Measurements from ENCODE around the gene ZNF324. TPM values are rescaled to one million over a fixed set of nuclear protein-coding genes. Genes with fewer than 3 reads are reported as not detected.

The ZNF324 gene
- total and polyA plus RNA-seq, 2 of the 13 experiments (the other 11 are each of a cell fraction or from before 2014, with no cell fraction given), result 1.1 to 4.7 TPM

DNA sequence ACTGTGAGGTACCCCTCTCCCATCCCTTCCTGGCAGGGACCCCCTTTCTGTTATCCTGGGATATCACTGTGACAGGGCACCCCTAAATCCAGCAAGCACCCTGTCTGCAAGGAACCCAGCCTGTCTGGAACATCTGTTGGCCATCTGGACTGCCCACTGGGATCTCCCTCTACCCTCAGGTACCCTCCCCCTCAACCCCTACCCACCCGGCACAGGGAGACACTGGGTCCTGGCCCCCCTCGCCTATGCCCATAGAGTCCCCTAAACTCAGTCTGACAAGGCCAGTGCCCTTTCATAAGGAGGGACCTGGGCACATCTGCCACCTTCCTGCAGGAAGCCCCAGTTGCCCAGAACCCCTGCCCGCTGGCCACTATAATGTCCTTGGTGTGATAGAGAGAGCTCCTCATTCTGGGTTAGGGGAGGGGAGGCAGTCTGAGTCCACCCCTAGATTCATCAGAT is 47.7 kb downstream of the ZNF324 start:
- Histone ChIP-seq H3K4me1 (ENCODE audit: insufficient read depth, low read length) (peaks cover 69% of the 10 kb centered on the region), H3K79me2 (ENCODE audit: insufficient read depth, low read length) (peaks cover 25% of the 10 kb centered on the region), H3K36me3 (replicated peaks in 1 of 2; ENCODE audit: control insufficient read depth in 1 of 2, insufficient read depth in 2 of 2, low read length in 2 of 2) (peaks cover 5 to 6% of the 10 kb centered on the region in 2 experiments; a peak in 4 of 5 replicates), H3K27me3 (ENCODE audit: control insufficient read depth in 1 of 2, insufficient read depth in 2 of 2, low read length in 2 of 2) (no peaks in the 10 kb centered on the region; a peak in 1 of 5 replicates), H3K4me2 (ENCODE audit: low read depth, low read length) (peak overlapping the region; percentile 100), H3K4me3 (replicated peaks in 1 of 3; ENCODE audit: insufficient read depth in 1 of 3, low read depth in 2 of 3, low read length in 3 of 3) (peak overlapping the region; percentile 36 to 81 (median 69)), H3K27ac (ENCODE audit: extremely low read length, insufficient read depth, low read length) (peak overlapping the region; percentile 69), H2AFZ (ENCODE audit: low read length) (no peak overlapping the region), H4K20me1 (ENCODE audit: insufficient read depth, low read length) (no peaks in the 10 kb centered on the region), H3K9ac (ENCODE audit: insufficient read depth, low read depth, low read length) (peak overlapping the region; percentile 80), H3K9me3 (ENCODE audit: low read length) (no peaks in the 10 kb centered on the region)
- DNase-seq (ENCODE audit: low spot score) (no peak), FAIRE-seq (no peak), ATAC-seq (no peak)
- in situ Hi-C loops (cut with HindIII; ENCODE audit: extremely low pct_ligation_motif_present, low pct_unique_long_range_greater_than_20kb) (no loop called here), intact Hi-C loops (cut with micrococcal nuclease; ENCODE audit: unreplicated experiment) (loop anchor here (5.0 kb wide), 1 partner anchor 187 kb away; the partner anchor contains the start of gene ZSCAN22)
- POLR2A ChIA-PET, result interaction anchor here (0.8 to 5.8 kb wide), 12 partner anchors 10 to 106 kb away, joined by 3 to 44 read pairs (median 4); partner anchors contain the start of genes CHMP2A, TRIM28, UBE2M and ZNF446
- TF ChIP-seq CSRNP1 (CRISPR knock-in tag; IDR thresholded peaks at IDR 0.05) (0 out of 2 replicates have a peak, but pooled peaks have one; percentile 2), REXO4 (CRISPR knock-in tag; IDR thresholded peaks at IDR 0.05; ENCODE audit: borderline replicate concordance) (no peak)
- CTCF ChIA-PET (ENCODE audit: low intra/inter-chr PET ratio, low total read pairs), result no interaction called here
- 51% methylated on average over 3 of the region's 3 CpGs for WGBS (ENCODE audit: low lambda C conversion rate)
- no TSS peak for BruUV-seq (replicated peaks)

DNA sequence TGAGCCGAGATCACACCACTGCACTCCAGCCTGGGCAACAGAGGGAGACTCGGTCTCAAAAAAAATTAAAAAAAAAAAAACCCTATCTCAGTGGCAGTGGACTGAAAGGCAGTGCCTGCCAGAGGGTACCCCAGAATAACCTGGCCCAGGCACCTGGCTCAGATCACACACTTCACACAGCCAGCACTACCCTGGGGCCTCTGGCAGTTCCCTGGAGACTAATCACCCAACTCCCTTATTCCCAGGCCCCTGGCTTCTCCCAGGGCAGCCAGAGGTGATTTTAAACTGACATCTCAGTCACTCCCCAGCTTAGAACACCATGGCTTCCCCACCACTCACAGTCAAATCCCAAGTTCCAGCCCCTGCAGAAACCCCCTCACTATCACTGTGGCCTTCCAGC is 48.4 kb downstream of the ZNF324 start:
- ChIA-PET CTCF (ENCODE audit: low intra/inter-chr PET ratio, low total read pairs) (no interaction called here), POLR2A (no interaction called here)
- no peaks in the 10 kb centered on the region for H3K9me3 ChIP-seq (ENCODE audit: low read length)
- no peak overlapping the region for H3K4me2 ChIP-seq (ENCODE audit: low read depth, low read length)
- in situ Hi-C loops (cut with HindIII; ENCODE audit: extremely low pct_ligation_motif_present, low pct_unique_long_range_greater_than_20kb), result no loop called here
- H3K27me3 ChIP-seq (ENCODE audit: control insufficient read depth in 1 of 2, insufficient read depth in 2 of 2, low read length in 2 of 2), result no peaks in the 10 kb centered on the region; a peak in 1 of 5 replicates
- no peak for FAIRE-seq
- no peaks in the 10 kb centered on the region for H4K20me1 ChIP-seq (ENCODE audit: insufficient read depth, low read length)
- peaks cover 62% of the 10 kb centered on the region for H3K4me1 ChIP-seq (ENCODE audit: insufficient read depth, low read length)
- no peak for ATAC-seq
- H3K27ac ChIP-seq (ENCODE audit: extremely low read length, insufficient read depth, low read length), result no peak overlapping the region
- peaks cover 5 to 6% of the 10 kb centered on the region in 2 experiments; a peak in 4 of 5 replicates for H3K36me3 ChIP-seq (replicated peaks in 1 of 2; ENCODE audit: control insufficient read depth in 1 of 2, insufficient read depth in 2 of 2, low read length in 2 of 2)
- WGBS (ENCODE audit: low lambda C conversion rate), result 95% methylated on average over 2 of the region's 2 CpGs
- TSS peak; percentile 37 for BruUV-seq (replicated peaks)
- DNase-seq (ENCODE audit: low spot score), result no peak
- no peak overlapping the region for H3K9ac ChIP-seq (ENCODE audit: insufficient read depth, low read depth, low read length)
- H3K4me3 ChIP-seq (replicated peaks in 1 of 3; ENCODE audit: insufficient read depth in 1 of 3, low read depth in 2 of 3, low read length in 3 of 3), result no peak overlapping the region
- intact Hi-C loops (cut with micrococcal nuclease; ENCODE audit: unreplicated experiment), result loop anchor here (5.0 kb wide), 1 partner anchor 188 kb away; the partner anchor contains the start of gene ZSCAN22
- no peak overlapping the region for H2AFZ ChIP-seq (ENCODE audit: low read length)
- peaks cover 25% of the 10 kb centered on the region for H3K79me2 ChIP-seq (ENCODE audit: insufficient read depth, low read length)
- TF ChIP-seq ZNF530 (CRISPR knock-in tag; IDR thresholded peaks at IDR 0.05; ENCODE audit: low read depth), result no peak
- TF ChIP-seq CENPX (CRISPR knock-in tag; IDR thresholded peaks at IDR 0.05), result no peak
- TF ChIP-seq RORA (CRISPR knock-in tag; IDR thresholded peaks at IDR 0.05), result no peak
- no peak for TF ChIP-seq ZBTB21 (CRISPR knock-in tag; IDR thresholded peaks at IDR 0.05)
- no peak for TF ChIP-seq AGO2 (optimal IDR thresholded peaks at IDR 0.05; ENCODE audit: low read depth, low read length)
- TF ChIP-seq AGO1 (IDR thresholded peaks at IDR 0.05; ENCODE audit: low read depth, low read length, poor library complexity, severe bottlenecking), result no peak
- no peak for TF ChIP-seq ZNF20 (CRISPR knock-in tag; IDR thresholded peaks at IDR 0.05)
- no peak for TF ChIP-seq NFRKB (IDR thresholded peaks at IDR 0.05)
- TF ChIP-seq GFI1 (CRISPR knock-in tag; IDR thresholded peaks at IDR 0.05; ENCODE audit: borderline replicate concordance), result no peak
- TF ChIP-seq SMARCE1 (IDR thresholded peaks at IDR 0.05; ENCODE audit: borderline replicate concordance), result no peak
- no peak for TF ChIP-seq SKIL (CRISPR knock-in tag; IDR thresholded peaks at IDR 0.05; ENCODE audit: borderline replicate concordance)
